ENCODE data around the gene LRFN3.
A peak's percentile ranks its signal among the peaks of the same experiment; 100 is the strongest.
"Not testable (repeated sequence)": the region's sequence is repeated elsewhere in the genome, so short reads cannot be mapped to it uniquely, and the experiment has no call there.

The LRFN3 gene

GRCh38 chr19:35977446-35978222 lies 41.5 kb downstream of the LRFN3 start:
- DNase-seq (ENCODE audit: low spot score in 2 of 2) (no peak), ATAC-seq (replicated peaks; ENCODE audit: extremely low read depth, poor library complexity, severe bottlenecking) (no peak)
- Mint-ChIP-seq H3K27ac (ENCODE audit: low read depth) (no peak overlapping the region), H3K4me3 (no peak overlapping the region), H3K4me1 (no peaks in the 10 kb centered on the region), H3K36me3 (ENCODE audit: insufficient read depth) (no peaks in the 10 kb centered on the region), H3K9me3 (no peaks in the 10 kb centered on the region), H3K27me3 (peaks cover 30% of the 10 kb centered on the region)

- Mint-ChIP-seq H3K27me3 (peaks cover 32% of the 10 kb centered on the region), H3K36me3 (ENCODE audit: insufficient read depth) (no peaks in the 10 kb centered on the region), H3K4me1 (no peaks in the 10 kb centered on the region), H3K9me3 (no peaks in the 10 kb centered on the region), H3K4me3 (no peak overlapping the region), H3K27ac (ENCODE audit: low read depth) (no peak overlapping the region)
- ATAC-seq (replicated peaks; ENCODE audit: extremely low read depth, poor library complexity, severe bottlenecking) = no peak
- DNase-seq (ENCODE audit: low spot score in 2 of 2) = no peak
Observed at GRCh38 chr19:35978271-35978670, 42.1 kb downstream of the LRFN3 start.

GRCh38 chr19:35978832-35979365 lies 42.7 kb downstream of the LRFN3 start:
- DNase-seq (ENCODE audit: low spot score in 2 of 2) (no peak), ATAC-seq (replicated peaks; ENCODE audit: extremely low read depth, poor library complexity, severe bottlenecking) (no peak)
- H3K4me1 Mint-ChIP-seq = no peaks in the 10 kb centered on the region
- peaks cover 39% of the 10 kb centered on the region for H3K27me3 Mint-ChIP-seq
- no peak overlapping the region for H3K4me3 Mint-ChIP-seq
- no peak overlapping the region for H3K27ac Mint-ChIP-seq (ENCODE audit: low read depth)
- H3K36me3 Mint-ChIP-seq (ENCODE audit: insufficient read depth) = no peaks in the 10 kb centered on the region
- no peaks in the 10 kb centered on the region for H3K9me3 Mint-ChIP-seq

- not testable (repeated sequence) for H3K4me3 Mint-ChIP-seq; H3K9me3 Mint-ChIP-seq; ATAC-seq (replicated peaks; ENCODE audit: extremely low read depth, poor library complexity, severe bottlenecking); H3K4me1 Mint-ChIP-seq; H3K36me3 Mint-ChIP-seq (ENCODE audit: insufficient read depth); H3K27ac Mint-ChIP-seq (ENCODE audit: low read depth); DNase-seq (ENCODE audit: low spot score in 2 of 2)
- H3K27me3 Mint-ChIP-seq = peaks cover 51% of the 10 kb centered on the region
Observed at GRCh38 chr19:35980997-35981396, 44.8 kb downstream of the LRFN3 start.

GRCh38 chr19:35983177-35983576 lies 47.0 kb downstream of the LRFN3 start:
- Mint-ChIP-seq H3K27ac (ENCODE audit: low read depth) (no peak overlapping the region), H3K4me3 (no peak overlapping the region), H3K9me3 (no peaks in the 10 kb centered on the region), H3K27me3 (peaks cover 69% of the 10 kb centered on the region), H3K36me3 (ENCODE audit: insufficient read depth) (no peaks in the 10 kb centered on the region), H3K4me1 (peaks cover 6% of the 10 kb centered on the region)
- DNase-seq (ENCODE audit: low spot score in 2 of 2) (no peak), ATAC-seq (replicated peaks; ENCODE audit: extremely low read depth, poor library complexity, severe bottlenecking) (no peak)

GRCh38 chr19:35986111-35986510 lies 49.9 kb downstream of the LRFN3 start:
- no peak for ATAC-seq (replicated peaks; ENCODE audit: extremely low read depth, poor library complexity, severe bottlenecking)
- DNase-seq (ENCODE audit: low spot score in 2 of 2) = no peak
- Mint-ChIP-seq H3K4me3 (no peak overlapping the region), H3K27ac (ENCODE audit: low read depth) (no peak overlapping the region), H3K9me3 (no peaks in the 10 kb centered on the region), H3K36me3 (ENCODE audit: insufficient read depth) (no peaks in the 10 kb centered on the region), H3K4me1 (peaks cover 6% of the 10 kb centered on the region), H3K27me3 (peaks cover 63% of the 10 kb centered on the region)

- Mint-ChIP-seq H3K27ac (ENCODE audit: low read depth) (no peak overlapping the region), H3K4me1 (peaks cover 6% of the 10 kb centered on the region), H3K9me3 (no peaks in the 10 kb centered on the region), H3K4me3 (peak overlapping the region; percentile 42), H3K27me3 (peaks cover 58% of the 10 kb centered on the region), H3K36me3 (ENCODE audit: insufficient read depth) (no peaks in the 10 kb centered on the region)
- ATAC-seq (replicated peaks; ENCODE audit: extremely low read depth, poor library complexity, severe bottlenecking) = no peak
- DNase-seq (ENCODE audit: low spot score in 2 of 2) = no peak
Observed at GRCh38 chr19:35986664-35987570, 50.7 kb downstream of the LRFN3 start.

GRCh38 chr19:35987571-35987896 lies 51.4 kb downstream of the LRFN3 start:
- Mint-ChIP-seq H3K4me3 (no peak overlapping the region), H3K9me3 (no peaks in the 10 kb centered on the region), H3K36me3 (ENCODE audit: insufficient read depth) (no peaks in the 10 kb centered on the region), H3K4me1 (peaks cover 6% of the 10 kb centered on the region), H3K27me3 (peaks cover 58% of the 10 kb centered on the region), H3K27ac (ENCODE audit: low read depth) (no peak overlapping the region)
- DNase-seq (ENCODE audit: low spot score in 2 of 2) = no peak
- ATAC-seq (replicated peaks; ENCODE audit: extremely low read depth, poor library complexity, severe bottlenecking) = no peak

GRCh38 chr19:35988824-35989223 lies 52.6 kb downstream of the LRFN3 start:
- H3K27me3 Mint-ChIP-seq = peaks cover 50% of the 10 kb centered on the region
- no peaks in the 10 kb centered on the region for H3K36me3 Mint-ChIP-seq (ENCODE audit: insufficient read depth)
- H3K27ac Mint-ChIP-seq (ENCODE audit: low read depth) = no peak overlapping the region
- no peak overlapping the region for H3K4me3 Mint-ChIP-seq
- DNase-seq (ENCODE audit: low spot score in 2 of 2) = no peak
- H3K9me3 Mint-ChIP-seq = no peaks in the 10 kb centered on the region
- peaks cover 6% of the 10 kb centered on the region for H3K4me1 Mint-ChIP-seq
- ATAC-seq (replicated peaks; ENCODE audit: extremely low read depth, poor library complexity, severe bottlenecking) = no peak

- H3K4me1 Mint-ChIP-seq = peaks cover 12% of the 10 kb centered on the region
- H3K9me3 Mint-ChIP-seq = no peaks in the 10 kb centered on the region
- H3K27me3 Mint-ChIP-seq = peaks cover 36% of the 10 kb centered on the region
- no peak overlapping the region for H3K4me3 Mint-ChIP-seq
- DNase-seq (ENCODE audit: low spot score in 2 of 2) = no peak
- H3K36me3 Mint-ChIP-seq (ENCODE audit: insufficient read depth) = peaks cover 4% of the 10 kb centered on the region
- H3K27ac Mint-ChIP-seq (ENCODE audit: low read depth) = no peak overlapping the region
- no peak for ATAC-seq (replicated peaks; ENCODE audit: extremely low read depth, poor library complexity, severe bottlenecking)
Observed at GRCh38 chr19:35990156-35990555, 54.0 kb downstream of the LRFN3 start.

- Mint-ChIP-seq H3K9me3 (no peaks in the 10 kb centered on the region), H3K4me3 (no peak overlapping the region), H3K27me3 (peaks cover 27% of the 10 kb centered on the region), H3K36me3 (ENCODE audit: insufficient read depth) (peaks cover 4% of the 10 kb centered on the region), H3K27ac (ENCODE audit: low read depth) (no peak overlapping the region), H3K4me1 (peaks cover 17% of the 10 kb centered on the region)
- DNase-seq (ENCODE audit: low spot score in 2 of 2) (no peak), ATAC-seq (replicated peaks; ENCODE audit: extremely low read depth, poor library complexity, severe bottlenecking) (no peak)
Observed at GRCh38 chr19:35990771-35991730, 54.9 kb downstream of the LRFN3 start.

Measured in central memory CD8-positive, alpha-beta T cell (primary cell).